GM19193 (cell line): ENCODE measurements around the gene SIX6.

Source experiments
- POLR2A ChIP-seq: IDR thresholded peaks from 4 replicates; pipeline ENCODE4 v1.6.1; 2011; ENCODE audit not compliant: insufficient read depth, insufficient read length; ENCODE audit errors: extremely low read depth

Gene SIX6

GRCh38 chr14:60508707-60509437 is at the start of gene SIX6:
SIX6 (plus strand) TSS chr14:60509146; CDS start chr14:60509399, 253 bp downstream.
- TF ChIP-seq POLR2A: no peak

GRCh38 chr14:60482743-60483142 is 26.2 kb upstream of the SIX6 start:
- TF ChIP-seq POLR2A: no peak

- no peak for TF ChIP-seq POLR2A
These were observed 23.8 kb upstream of the SIX6 start for GRCh38 chr14:60485057-60485597.

DNA sequence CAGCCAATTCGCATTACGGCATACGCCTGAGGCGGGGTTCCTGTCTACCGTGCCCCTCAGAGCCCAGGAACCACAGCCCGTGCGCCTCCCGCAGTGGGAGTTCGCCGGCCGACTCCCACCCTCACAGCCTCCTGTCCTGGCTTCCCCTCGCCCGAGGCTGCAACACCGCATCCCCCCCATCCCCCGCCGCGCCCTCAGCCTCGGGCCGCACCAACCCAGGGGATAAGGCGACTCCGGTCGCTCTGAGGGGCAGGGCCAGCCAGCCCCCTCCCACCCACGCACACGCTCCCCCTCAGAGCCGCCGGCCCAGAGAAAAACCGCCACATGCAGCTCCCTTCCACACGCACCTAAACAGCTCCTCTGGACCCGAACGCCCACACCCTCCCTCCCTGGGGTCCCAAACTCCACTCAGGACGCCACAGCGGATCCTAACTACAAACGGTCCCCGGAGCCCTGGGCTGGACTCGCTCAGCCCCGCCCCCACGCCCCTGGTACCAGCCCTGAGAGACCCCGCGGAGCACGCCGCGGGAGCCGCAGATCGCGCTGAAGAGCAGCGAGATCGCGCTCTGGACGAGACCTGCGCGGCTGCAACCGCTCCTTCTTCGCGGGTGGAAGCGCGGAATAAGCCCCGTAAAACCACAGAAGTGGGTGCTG is 23.2 kb upstream of the SIX6 start, which contains the start of gene C14orf39:
TSS of gene C14orf39 (minus strand) at position 466 of the 654 bp plus-strand sequence. CDS start 985 bp downstream, outside the sequence.
- TF ChIP-seq POLR2A: no peak

DNA sequence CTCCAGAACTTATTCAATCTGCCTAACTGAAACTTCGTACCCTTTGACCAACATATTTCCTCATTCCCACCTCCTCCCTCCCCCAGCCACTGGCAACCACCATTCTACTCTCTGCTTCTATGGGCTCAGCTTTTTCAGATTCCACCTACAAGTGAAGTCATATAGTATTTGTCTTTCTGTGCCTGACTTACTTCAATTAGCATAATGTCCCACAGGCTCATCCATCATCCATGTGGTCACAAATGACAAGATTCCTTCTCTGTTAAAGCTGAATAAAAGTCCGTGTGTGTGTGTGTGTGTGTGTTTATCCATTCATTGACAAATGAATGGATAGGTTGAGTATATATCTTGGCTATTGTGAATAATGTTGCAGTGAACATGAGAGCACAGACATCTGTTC is 21.7 kb upstream of the SIX6 start:
- TF ChIP-seq POLR2A: no peak

- TF ChIP-seq POLR2A: no peak
These were observed 20.8 kb upstream of the SIX6 start for GRCh38 chr14:60488175-60488574.

- no peak for TF ChIP-seq POLR2A
These were observed 18.7 kb upstream of the SIX6 start for GRCh38 chr14:60490270-60490669.

- TF ChIP-seq POLR2A: no peak
These were observed 13.0 kb upstream of the SIX6 start for GRCh38 chr14:60495946-60496345.

- TF ChIP-seq POLR2A: no peak
These were observed 6.4 kb upstream of the SIX6 start for GRCh38 chr14:60502541-60502940.

DNA sequence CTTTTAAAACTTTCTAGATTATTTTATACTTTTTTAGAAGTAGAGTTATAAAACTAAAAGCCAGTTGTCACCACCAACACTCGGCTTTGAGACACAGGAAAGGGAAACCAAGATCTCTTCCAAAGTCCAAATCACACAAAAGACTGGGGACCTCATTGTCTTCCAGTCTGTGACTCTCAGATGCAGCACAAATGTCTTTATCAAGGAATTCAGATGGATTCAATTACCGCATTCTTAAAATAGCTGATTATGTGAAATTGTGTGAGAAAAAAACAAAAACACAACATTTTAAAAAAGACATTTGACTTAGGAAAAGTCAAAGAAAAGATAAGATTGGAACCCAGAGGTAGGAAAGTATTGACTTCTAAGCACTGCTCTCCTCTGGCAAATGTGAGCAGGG is 3.5 kb upstream of the SIX6 start:
- TF ChIP-seq POLR2A: no peak

DNA sequence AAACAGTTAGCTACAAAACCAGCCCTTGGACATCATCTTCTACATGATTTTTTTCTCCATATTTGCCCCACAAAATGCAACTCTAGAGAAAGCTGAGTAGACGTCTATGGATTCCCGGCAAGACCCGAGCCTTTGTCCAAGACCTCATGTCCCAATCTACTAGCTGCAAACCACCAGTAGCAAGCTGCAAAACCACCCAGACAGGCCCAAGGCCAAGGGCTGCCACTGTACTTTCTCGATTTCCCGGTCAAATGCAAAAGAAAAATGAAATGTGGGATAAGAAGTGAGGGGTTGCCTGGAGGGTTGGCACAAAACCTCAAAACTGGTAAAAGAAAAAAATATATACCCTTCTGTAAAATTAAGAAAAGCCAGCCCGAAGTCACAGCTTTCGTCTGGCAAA is 2.9 kb upstream of the SIX6 start:
- no peak for TF ChIP-seq POLR2A

DNA sequence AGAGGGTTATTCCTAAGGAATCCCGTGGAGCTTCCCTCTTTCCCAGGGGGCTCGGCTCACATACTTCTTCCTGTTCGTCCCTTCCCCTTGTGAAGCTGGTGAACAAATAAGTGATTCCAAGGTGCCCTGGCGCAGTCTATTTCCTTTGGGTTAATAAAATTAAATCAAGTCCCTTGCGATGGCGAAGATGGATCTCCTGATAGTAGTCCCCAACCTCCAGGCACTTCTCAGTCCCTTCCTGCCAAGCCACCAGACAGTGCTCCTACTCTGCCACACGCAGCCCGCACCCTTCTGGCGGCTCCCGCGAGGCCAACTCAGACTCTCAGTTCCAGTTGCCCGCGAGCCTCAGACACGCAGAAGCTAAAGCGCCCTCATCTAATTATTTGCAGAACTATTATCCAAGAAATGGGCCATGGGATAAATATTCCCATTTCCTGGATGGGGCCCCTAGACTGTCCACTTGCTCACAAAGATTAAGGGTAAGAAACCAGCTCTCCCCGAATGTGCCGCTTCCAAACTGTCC is 2.4 kb upstream of the SIX6 start:
- no peak for TF ChIP-seq POLR2A

GRCh38 chr14:60506985-60507829 is 1.7 kb upstream of the SIX6 start:
- no peak for TF ChIP-seq POLR2A

DNA sequence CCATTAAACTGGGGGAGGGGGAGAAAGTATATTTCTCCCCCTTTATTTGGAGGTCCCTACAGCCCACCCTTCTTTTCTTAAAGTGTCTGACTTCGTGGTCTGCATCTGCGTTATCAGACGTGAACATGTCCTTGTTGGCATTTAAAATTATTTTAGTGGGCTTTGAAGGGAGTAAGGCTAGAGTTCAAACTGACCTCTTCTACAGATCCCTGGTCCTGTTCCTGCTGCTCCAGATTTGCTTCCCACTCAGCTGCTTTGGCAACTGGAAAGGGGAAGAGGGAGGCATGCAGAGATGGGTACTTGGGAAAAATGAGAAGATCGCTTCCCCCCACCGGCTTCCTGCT is 611 bp upstream of the SIX6 start:
- TF ChIP-seq POLR2A: no peak
